CD4-positive, alpha-beta T cell treated with Interleukin-15 for 4 hours (primary cell): ENCODE results near the gene KCNMB3.
"Not testable (repeated sequence)": the region's sequence is repeated elsewhere in the genome, so short reads cannot be mapped to it uniquely, and the experiment has no call there.

Source experiments
- DNase-seq: peaks from one replicate; pipeline ENCODE4 v3.0.0-alpha.2; 2020; ENCODE audit warnings: low spot score

Gene KCNMB3

DNA sequence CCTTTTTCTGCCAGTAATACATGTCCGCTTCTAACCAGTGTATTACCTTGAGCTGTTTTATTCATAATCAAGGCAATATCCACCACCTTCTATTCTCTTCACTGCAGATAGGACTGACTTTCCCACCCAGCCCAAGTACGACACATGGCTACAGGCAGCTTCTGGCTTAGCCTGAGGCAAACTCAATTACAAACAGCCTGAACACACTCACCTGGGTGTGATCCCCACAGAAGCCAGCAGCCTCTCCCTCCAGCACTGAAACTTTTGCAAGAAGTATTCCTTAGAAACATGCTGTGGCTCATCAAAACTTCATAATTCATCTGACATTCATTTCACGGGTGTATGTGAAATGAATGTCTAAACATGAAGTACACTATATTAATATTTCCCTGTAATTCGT lies 13.5 kb upstream of the KCNMB3 start:
- DNase-seq: no peak

DNA sequence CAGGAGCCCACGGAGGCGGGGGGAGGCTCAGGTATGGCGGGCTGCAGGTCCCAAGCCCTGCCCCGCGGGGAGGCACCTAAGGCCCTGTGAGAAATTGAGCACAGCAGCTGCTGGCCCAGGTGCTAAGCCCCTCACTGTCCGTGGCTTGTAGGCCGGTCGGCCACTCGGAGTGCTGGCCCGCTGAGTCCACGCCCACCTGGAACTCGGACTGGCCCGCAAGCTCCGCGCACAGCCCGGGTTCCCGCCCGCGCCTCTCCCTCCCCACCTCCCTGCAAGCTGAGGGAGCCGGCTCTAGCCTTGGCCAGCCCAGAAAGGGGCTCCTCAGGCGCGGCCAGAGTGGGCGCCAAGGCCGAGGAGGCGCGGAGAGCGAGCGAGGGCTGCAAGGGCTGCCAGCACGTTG lies 12.2 kb upstream of the KCNMB3 start:
- no peak for DNase-seq

DNA sequence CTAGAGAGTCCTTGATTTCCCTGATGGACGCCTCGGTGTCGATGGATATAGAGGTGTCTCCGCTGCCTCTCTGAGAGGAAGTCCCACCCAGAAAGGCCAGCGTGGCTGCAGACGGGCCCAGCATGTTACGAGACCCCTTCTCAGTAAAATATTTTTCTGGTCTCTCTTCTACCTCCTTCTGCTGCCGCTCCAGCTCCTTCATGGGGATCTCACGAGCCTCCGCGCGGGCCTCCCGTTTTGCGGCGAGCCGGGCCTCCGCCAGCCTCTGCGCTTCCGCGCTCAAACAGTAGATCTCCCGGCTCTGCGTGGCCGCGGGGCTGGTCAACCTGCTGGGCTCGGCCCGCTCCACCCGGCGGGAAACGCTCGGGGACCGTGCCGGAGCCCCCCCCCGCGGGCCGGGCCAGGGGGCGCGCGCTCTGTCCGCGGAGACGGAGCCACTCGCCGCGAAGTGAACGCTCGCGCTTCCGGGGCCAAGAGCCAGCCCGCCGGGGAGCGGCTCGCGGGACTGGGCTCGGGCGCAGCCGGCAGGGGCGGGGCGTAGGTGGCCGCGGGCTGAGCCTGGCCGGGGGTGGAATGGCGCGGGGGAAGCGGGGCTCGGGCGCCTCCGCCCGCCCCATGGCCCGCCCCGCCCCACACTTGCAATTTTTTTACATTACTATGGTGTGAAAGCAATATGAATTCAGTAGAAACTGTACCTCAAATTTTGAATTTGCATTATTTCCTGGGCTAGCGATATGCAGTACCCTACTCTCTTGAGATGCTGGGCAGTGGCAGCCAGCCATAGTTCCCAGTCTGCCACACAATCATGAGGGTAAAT lies 10.2 kb upstream of the KCNMB3 start:
- DNase-seq: peak; percentile 60

- not testable (repeated sequence) for DNase-seq
Measured at GRCh38 chr3:179259959-179260756, 9.2 kb upstream of the KCNMB3 start.

DNA sequence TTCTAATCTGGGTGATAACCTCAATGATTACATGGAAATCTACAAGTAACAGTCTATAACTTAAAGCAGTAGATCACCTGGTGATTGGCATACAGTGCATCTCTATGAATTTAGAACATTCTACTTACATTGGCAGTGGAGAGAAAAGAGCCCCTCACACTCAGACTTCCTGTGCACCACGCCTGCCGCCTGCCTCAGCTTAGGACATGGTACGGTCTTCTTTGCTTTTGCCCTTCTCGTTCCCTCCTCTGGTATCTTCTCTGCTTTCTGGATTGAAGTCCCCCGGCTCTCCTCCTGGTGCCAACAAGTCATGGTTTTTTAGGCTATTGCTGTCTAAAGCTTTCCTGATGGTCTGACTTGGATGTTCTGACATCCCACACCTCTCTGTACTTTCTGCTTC lies 7.9 kb upstream of the KCNMB3 start:
- no peak for DNase-seq

- DNase-seq: not testable (repeated sequence)
Measured at GRCh38 chr3:179257742-179258141, 6.8 kb upstream of the KCNMB3 start.

DNA sequence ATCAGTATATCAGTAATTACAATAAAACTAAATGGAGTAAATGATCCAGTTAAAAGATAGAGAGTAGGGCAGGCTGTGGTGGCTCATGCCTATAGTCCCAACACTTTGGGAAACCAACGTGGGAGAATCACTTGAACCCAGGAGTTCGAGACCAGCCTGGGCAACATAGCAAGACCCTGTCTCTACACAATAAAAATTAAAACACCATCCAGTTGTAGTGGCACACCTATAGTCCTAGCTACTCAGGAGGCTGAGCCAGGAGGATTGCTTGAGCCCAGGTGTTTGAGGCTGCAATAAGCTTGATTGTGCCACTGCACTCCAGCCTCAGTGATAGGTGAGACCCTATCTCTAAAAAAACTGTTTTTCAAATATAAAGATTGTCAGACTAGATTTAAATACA lies 5.9 kb upstream of the KCNMB3 start:
- no peak for DNase-seq

DNA sequence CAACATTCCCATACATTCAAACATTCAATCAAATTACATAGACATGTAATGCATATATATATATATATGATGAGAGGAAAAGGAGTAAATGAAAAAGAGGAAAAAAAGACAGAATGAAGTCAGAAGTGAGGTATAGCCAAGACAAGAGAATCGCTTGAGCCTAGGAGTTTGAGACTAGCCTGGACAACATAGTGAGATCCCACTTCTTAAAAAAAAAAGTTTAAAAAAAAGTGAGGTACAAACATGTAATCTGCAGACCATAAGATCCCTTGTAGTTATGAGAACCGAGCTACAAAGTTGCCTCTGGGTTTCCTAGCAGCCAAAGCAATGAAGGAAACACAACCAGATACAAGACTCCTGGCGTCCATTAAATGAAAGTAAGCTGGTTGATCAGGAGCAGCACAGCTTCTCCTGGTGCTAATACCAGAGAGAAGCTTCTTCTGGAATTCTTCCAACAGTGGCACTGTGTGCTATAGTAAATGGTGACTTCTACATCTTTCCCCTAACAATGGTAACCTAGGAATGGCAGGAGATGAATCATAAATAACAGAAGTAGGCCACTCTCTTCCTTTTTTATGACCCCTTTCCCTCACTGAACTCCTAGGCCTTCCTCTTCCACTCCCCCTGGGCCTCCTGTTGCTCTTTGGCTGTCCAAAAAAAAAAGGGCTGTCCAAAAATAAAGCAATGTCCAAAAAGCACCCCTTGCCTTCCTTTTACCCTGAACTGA lies 3.5 kb downstream of the KCNMB3 start:
- DNase-seq: no peak

- no peak for DNase-seq
Measured at GRCh38 chr3:179244878-179245277, 6.0 kb downstream of the KCNMB3 start.

- DNase-seq: not testable (repeated sequence)
Measured at GRCh38 chr3:179242859-179243258, 8.1 kb downstream of the KCNMB3 start.

DNA sequence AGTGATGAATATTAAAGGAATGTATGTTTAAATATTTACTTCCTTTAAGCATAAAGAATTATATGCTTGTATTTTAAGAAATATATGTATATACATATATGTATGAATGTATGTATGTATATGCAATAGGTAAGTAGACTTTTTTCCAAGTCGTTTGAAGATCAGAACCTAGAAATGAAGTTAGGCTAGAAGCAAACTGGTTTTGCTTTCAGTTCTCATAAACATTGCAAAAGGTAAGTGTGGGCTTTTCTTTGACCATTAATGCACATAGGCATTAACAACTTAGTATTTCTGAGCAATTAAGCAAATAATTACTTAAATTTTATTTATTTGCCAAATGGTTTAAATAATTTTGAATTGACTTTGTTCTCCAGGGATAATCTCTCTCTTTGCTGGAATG lies 10.6 kb downstream of the KCNMB3 start:
- not testable (repeated sequence) for DNase-seq

- no peak for DNase-seq
Measured at GRCh38 chr3:179236669-179237301, 14.1 kb downstream of the KCNMB3 start.

DNA sequence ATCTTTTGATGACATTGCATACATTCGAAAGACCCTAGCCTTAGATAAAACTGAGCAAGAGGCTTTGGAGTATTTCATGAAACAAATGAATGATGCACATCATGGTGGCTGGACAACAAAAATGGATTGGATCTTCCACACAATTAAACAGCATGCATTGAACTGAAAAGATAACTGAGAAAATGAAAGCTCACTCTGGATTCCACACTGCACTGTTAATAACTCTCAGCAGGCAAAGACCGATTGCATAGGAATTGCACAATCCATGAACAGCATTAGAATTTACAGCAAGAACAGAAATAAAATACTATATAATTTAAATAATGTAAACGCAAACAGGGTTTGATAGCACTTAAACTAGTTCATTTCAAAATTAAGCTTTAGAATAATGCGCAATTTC lies 16.7 kb downstream of the KCNMB3 start:
- no peak for DNase-seq

GRCh38 chr3:179233043-179233442 lies 17.9 kb downstream of the KCNMB3 start:
- DNase-seq: no peak

DNA sequence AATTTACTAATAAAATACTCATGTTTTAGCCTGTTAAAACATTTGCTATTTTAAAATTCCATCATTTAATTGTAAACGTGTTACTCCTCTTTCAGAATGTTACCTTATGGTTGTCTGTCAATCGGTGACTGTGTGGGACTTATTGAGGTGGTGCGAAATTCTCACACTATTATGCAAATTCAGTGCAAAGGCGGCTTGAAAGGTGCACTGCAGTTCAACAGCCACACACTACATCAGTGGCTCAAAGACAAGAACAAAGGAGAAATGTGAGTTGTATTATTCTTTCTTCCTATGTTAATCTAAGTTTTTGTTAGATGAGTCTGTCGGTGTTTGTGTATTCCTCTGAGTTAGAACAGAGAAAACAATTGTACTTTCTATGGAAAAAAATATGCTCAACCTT lies 21.7 kb downstream of the KCNMB3 start:
- no peak for DNase-seq

DNA sequence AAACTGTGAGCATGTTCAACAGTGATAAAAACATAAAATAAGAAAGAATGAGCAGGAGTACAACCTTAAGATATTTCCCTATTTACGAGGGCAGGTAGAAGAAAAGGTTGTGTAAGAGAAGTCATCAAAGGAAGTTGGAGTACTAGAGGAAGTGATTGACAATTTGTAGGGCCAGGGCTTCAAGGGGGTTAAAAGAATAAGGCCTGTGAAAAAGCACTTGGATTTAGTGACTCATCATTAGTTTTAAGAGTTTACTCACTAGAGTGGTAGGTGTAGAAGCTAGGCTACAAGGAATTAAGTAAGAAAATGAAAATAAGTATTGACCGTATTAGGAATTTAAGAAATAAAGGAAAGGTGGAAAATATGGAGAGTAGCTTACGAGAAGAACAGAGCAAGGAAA lies 23.6 kb downstream of the KCNMB3 start:
- DNase-seq: no peak

GRCh38 chr3:179224584-179224983 lies 26.3 kb downstream of the KCNMB3 start:
- DNase-seq: no peak

- no peak for DNase-seq
Measured at GRCh38 chr3:179223548-179223947, 27.4 kb downstream of the KCNMB3 start.

GRCh38 chr3:179218213-179218612 lies 32.7 kb downstream of the KCNMB3 start:
- not testable (repeated sequence) for DNase-seq

DNA sequence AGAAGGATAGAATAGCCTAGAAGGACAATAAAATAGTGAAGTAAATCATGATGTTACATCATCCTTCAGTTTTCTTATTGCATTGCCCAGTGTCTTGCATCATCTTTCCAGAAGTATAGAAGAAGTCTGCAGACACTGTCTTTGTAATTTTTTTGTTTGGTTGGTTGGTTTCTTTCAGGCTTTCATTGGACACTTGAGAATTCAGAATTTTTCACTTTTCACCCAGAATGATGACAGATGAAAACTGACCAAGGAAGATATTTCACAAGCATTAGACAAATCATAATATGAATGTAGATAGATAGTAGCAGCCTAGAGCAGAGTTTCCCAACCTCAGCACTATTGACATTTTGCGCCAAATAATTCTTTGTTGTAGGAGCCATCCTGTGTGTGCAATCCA lies 35.4 kb downstream of the KCNMB3 start:
- not testable (repeated sequence) for DNase-seq

DNA sequence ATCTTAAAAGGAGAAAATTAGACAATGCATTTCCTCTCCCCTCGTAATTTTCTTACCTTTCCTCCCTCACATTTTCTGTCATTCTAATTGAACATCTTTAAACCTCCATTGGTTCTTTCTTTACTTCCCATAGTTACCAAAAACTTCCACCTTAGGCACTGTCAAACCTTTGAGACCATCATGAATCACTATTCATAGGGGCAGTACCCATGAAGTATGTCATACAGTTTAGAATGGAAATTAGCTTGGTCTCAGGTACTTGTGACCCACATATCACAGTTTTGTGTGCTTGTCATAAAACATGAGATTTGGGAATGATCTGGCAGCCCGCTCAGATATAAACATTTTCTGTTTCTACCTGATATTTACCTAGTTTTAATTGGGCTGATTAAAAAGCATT lies 50.1 kb downstream of the KCNMB3 start:
- no peak for DNase-seq

GRCh38 chr3:179196700-179197099 lies 54.2 kb downstream of the KCNMB3 start:
- no peak for DNase-seq
